ENCODE results near the gene GET4. TPM values are rescaled to one million over a fixed set of nuclear protein-coding genes. Genes with fewer than 3 reads are reported as not detected.
"Not testable (repeated sequence)": the region's sequence is repeated elsewhere in the genome, so short reads cannot be mapped to it uniquely, and the experiment has no call there.

Gene GET4
- polyA plus RNA-seq, 3 donors, result 29.9 to 34.8 (median 31.2) TPM

GRCh38 chr7:897086-897485 lies 20.7 kb downstream of the GET4 start:
- DNase-seq (ENCODE audit: low read depth in 3 of 3, low spot score in 2 of 3), result no peak

GRCh38 chr7:897771-898376 lies 21.5 kb downstream of the GET4 start:
- DNase-seq (ENCODE audit: low read depth in 3 of 3, low spot score in 2 of 3), result no peak

GRCh38 chr7:898460-898854 lies 22.1 kb downstream of the GET4 start:
- DNase-seq (ENCODE audit: low read depth in 3 of 3, low spot score in 2 of 3), result no peak

GRCh38 chr7:898855-899681 lies 22.7 kb downstream of the GET4 start:
- no peak for DNase-seq (ENCODE audit: low read depth in 3 of 3, low spot score in 2 of 3)

- DNase-seq (ENCODE audit: low read depth in 3 of 3, low spot score in 2 of 3), result no peak
Measured at GRCh38 chr7:899806-900205, 23.5 kb downstream of the GET4 start.

GRCh38 chr7:900331-901040 lies 24.1 kb downstream of the GET4 start:
- no peak for DNase-seq (ENCODE audit: low read depth in 3 of 3, low spot score in 2 of 3)

GRCh38 chr7:901041-901387 lies 24.7 kb downstream of the GET4 start:
- DNase-seq (ENCODE audit: low read depth in 3 of 3, low spot score in 2 of 3), result no peak

GRCh38 chr7:901388-902154 lies 25.2 kb downstream of the GET4 start:
- no peak for DNase-seq (ENCODE audit: low read depth in 3 of 3, low spot score in 2 of 3)

- DNase-seq (ENCODE audit: low read depth in 3 of 3, low spot score in 2 of 3), result no peak
Measured at GRCh38 chr7:902996-903395, 26.6 kb downstream of the GET4 start.

GRCh38 chr7:903921-904755 lies 27.8 kb downstream of the GET4 start:
- no peak for DNase-seq (ENCODE audit: low read depth in 3 of 3, low spot score in 2 of 3)

- no peak for DNase-seq (ENCODE audit: low read depth in 3 of 3, low spot score in 2 of 3)
Measured at GRCh38 chr7:904847-905246, 28.5 kb downstream of the GET4 start.

GRCh38 chr7:906776-907157 lies 30.4 kb downstream of the GET4 start:
- no peak for DNase-seq (ENCODE audit: low read depth in 3 of 3, low spot score in 2 of 3)

GRCh38 chr7:907158-907980 lies 31.0 kb downstream of the GET4 start:
- DNase-seq (ENCODE audit: low read depth in 3 of 3, low spot score in 2 of 3), result no peak

GRCh38 chr7:908159-908581 lies 31.8 kb downstream of the GET4 start:
- no peak for DNase-seq (ENCODE audit: low read depth in 3 of 3, low spot score in 2 of 3)

- DNase-seq (ENCODE audit: low read depth in 3 of 3, low spot score in 2 of 3), result not testable (repeated sequence)
Measured at GRCh38 chr7:908591-909357, 32.4 kb downstream of the GET4 start.

- DNase-seq (ENCODE audit: low read depth in 3 of 3, low spot score in 2 of 3), result no peak
Measured at GRCh38 chr7:909358-910329, 33.3 kb downstream of the GET4 start.

- no peak for DNase-seq (ENCODE audit: low read depth in 3 of 3, low spot score in 2 of 3)
Measured at GRCh38 chr7:910441-910861, 34.1 kb downstream of the GET4 start.
